Putamen (tissue), 1 donor: ENCODE results near the gene FZD10.

Source experiments
- DNase-seq: peaks from one replicate; pipeline ENCODE4 v3.0.0-alpha.2; 2016; ENCODE audit warnings: low spot score

The FZD10 gene, protein sequence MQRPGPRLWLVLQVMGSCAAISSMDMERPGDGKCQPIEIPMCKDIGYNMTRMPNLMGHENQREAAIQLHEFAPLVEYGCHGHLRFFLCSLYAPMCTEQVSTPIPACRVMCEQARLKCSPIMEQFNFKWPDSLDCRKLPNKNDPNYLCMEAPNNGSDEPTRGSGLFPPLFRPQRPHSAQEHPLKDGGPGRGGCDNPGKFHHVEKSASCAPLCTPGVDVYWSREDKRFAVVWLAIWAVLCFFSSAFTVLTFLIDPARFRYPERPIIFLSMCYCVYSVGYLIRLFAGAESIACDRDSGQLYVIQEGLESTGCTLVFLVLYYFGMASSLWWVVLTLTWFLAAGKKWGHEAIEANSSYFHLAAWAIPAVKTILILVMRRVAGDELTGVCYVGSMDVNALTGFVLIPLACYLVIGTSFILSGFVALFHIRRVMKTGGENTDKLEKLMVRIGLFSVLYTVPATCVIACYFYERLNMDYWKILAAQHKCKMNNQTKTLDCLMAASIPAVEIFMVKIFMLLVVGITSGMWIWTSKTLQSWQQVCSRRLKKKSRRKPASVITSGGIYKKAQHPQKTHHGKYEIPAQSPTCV

DNA sequence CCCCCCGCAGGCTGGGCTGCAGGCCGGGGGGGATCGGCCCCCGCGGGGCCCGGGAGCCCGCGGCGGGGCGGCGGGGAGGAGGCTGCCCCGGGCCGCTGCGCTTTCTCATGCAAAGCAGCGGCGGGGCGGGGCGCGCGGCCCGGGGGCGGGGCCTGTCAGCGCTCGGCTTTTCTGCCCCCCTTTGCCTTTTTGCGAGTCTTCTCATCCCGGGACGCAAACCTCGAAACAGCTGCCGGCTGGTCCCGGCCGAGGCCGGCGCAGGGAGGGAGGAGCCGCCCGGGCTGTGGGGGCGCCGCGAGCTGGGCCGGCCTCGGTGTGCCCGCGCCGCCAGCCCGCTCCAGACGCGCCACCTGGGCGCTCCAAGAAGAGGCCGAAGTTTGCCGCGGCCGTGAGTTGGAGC is at the start of gene FZD10:
Gene FZD10 (plus strand): TSS at position 198 of the 400 bp plus-strand sequence. CDS start 479 bp downstream, outside the sequence.
- DNase-seq, result no peak

DNA sequence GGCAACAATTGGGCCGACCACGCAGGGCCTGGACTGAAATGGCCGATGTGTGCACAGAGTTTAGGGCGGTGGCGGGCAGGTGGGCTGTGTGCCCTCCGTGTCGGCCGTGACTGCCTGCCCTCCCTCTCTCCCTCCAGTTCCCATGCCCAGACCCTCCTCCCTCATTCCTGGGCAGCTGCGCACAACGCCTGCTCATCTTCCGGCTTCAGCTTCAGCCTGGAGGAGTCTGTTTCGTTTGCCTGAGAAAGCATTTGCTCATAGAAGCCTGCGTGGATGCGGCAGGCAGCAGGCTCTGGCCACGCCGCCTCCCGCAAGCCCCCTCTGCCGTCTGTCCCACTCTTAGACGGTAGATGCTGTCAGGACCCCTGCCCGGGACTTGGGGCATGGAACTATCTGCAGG is 47.3 kb upstream of the FZD10 start:
- no peak for DNase-seq

DNA sequence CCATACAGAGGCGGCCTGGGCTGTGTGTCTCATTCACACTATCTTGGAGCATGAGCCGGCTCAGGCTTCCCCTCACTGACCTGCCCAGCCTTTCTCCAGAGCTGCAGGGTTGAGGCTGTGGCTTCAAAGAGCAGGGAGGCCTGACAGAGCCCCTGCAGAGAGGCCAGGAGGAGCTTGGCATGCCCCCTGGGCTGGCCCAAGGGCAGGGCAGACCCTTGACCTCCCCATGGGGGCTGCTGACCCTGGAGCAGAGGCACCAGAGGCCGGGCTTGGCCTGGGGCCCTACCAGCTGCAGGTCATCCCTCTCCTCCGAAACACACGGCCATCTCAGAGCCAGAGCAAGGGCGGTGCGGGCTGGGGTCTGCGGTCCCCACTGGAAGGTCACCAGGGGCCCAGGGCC is 46.6 kb upstream of the FZD10 start:
- DNase-seq, result no peak

DNA sequence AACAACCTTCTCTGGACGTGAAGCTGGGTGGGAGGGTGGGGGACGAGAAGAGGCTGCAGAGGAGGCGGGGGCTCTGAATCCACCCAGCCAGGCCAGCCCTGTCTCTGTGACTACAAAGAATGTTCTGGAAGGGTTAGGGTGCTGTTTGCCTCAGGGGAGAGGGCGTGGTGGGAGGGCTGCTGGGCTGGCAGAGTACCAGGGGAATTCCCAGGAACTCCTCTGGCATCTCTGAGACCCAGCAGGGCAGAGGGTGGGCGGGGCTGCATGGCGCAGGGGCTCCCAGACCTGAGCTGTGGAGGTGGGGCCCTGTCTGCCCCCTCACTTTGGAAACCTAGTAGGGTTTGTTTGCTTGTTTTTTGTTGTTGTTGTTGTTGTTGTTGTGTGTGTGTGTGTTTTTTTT is 45.5 kb upstream of the FZD10 start:
- DNase-seq, result no peak

DNA sequence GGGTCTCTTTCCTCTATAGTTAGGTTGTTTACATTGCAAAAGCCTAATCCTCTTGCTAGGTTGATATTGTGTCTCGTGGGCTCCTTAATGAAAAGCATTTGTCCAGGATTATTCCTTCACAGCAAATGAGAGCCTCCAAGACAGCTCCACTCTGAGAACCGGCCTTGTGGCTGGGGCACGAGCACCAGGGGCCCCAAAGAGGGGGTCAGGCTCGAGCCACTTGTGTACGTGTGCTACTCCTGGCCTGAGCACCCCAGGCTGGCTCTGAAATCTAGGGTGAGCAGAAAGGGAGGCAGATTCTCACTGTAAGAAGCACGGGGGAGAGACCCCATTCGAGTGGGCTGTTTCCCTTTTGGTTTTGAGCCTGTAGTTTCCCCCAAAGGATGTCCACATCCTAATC is 45.0 kb upstream of the FZD10 start:
- no peak for DNase-seq

DNA sequence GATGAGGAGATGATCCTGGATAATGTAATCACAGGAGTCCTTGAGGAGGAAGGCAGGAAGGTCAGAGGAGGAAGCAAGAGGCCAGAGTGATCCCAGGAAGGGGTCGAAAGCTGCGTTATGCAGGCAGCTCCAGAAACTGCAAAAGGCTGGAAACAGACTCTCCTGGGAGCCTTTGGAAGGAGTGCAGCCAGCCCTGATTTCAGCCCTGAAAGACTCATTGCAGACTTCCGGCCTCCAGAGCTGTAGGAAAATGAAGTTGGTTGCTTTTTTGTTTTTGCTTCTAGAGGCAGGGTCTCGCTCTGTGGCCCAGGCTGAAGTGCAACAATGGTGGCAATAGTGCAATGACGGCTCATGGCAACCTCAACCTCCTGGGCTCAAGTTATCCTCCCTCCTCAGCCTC is 44.6 kb upstream of the FZD10 start:
- DNase-seq, result no peak

DNA sequence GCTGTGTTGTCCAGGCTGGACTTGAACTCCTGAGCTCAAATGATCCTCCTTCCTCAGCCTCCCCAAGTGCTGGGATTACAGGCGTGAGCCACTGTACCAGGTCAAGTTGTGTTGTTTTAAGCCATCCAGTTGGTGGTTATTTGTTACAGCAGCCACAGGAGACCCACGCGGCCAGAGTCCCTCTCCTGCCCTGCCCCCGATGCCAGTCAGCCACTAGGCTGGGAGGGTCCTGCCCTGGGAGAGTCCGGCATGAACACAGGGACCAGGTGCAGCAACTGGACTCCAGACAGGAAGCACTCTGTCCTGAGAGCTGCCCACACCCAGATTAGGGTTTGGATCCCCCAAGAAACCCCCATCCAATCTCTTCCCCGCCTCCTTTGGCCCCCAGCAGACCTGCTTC is 44.1 kb upstream of the FZD10 start:
- DNase-seq, result no peak

DNA sequence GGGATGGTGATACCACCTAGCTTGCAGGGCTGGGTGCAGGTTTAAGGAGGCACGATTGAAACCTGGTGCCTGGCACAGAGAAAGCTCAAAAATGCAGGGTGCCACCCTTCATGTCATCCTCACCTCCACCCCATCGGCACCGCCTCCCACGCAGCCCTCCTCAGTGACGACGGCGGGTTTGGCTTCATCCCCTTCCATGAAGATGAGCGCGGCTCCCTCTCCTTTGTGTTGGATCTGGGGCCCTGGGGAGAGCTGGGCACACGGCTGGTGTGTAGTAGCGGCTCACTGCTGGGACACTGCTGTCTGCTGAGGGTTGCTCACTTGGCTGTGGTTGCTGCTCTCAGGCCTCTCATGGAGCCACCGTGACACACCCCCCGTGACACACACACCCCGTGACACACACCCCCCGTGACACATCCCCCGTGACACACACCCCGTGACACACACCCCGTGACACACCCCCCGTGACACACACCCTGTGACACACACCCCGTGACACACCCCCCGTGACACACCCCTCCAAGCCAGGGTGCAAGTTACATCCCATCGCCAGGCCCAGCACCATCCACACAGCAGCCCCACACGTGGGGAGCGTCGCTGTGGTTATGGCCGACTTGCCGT is 42.9 kb upstream of the FZD10 start:
- DNase-seq, result no peak

DNA sequence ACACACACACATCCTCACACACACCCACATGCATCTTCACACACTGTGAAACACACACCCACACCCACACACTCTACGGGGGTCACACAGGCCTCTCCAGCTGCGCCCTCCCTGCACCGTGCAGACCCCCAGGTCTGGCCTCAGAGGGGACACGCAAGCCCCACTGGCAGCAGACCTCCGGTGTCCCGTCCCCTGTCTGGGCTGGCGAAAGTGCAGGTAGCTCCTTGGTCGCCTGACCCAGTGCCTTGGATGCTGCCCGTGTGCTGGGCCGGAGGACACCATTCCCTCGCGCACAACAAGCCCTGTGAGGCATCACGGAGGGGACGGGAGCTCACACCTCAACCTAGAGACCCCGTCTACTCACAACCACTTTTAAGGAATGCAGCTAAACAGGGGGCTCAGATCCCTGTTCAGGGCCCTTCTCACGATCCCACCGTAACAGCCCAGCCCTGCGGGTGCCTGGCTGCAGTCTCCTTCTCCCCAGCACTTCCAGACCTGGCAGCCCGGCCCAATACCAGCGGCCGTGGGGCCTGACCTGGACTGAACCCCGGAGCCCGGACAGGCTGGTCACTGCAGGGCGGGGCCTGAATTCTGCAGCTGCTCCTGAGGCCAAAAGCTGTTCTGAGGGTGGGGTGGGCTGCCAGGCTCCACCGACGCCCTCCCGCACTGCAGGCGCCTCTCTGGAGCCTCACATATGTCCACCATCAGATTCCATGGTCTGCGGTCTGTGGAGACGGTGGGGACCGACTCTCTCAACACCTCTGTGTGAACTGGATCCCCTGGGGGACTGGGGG is 42.1 kb upstream of the FZD10 start:
- DNase-seq, result no peak

DNA sequence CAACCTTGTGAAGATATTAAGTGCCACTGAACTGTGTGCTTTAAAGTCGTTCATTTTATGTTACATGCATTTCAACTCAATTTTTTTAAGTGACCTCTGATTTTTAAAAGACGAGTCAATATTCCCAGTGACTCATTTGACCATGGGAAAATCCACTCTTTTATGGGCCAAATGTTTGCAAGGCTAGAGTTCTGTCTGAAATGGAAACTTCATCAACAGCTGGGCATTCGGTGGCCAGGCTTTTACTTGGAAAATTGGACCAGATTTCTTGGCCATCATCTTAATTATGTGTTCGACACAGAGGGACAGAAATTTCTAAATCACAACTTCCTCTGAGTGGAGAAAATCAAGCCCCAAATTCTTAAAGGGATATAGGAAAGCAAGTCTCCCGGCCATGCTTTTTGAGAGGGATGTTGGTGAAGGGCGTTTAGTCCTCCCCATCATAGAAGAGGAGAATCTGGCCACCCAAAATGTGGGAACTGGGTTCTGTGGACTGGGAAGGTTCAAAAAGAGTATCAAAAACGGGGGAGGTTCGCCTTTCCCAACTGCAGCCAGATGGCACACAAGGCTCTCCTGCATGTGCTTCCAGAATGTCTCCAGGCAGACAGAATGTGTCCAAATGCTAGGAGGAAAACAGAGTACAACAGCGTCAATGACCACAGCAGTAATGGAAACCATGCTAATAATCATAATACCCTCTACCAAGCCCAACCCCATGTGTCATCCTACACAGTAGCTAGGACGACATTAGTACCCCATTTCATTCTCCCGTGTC is 40.9 kb upstream of the FZD10 start:
- no peak for DNase-seq

DNA sequence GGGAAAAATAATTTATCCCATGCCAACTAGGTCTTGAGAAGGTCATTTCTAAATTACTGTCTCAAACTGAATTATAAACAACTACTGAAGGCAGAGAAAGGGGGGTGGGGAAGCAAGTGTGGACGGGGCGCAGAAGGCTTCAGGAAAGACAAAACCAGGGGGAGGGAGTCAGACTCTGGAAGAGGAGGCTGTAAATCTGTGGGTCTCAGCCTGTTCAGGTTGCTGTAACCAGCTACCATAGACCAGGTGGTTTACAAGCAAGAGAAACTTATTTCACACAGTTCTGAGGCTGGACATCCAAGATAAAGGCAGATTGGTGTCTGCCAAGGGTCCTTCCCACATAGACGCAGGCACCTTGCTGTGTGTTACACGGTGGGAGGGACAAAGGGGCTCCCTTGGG is 39.9 kb upstream of the FZD10 start:
- no peak for DNase-seq

DNA sequence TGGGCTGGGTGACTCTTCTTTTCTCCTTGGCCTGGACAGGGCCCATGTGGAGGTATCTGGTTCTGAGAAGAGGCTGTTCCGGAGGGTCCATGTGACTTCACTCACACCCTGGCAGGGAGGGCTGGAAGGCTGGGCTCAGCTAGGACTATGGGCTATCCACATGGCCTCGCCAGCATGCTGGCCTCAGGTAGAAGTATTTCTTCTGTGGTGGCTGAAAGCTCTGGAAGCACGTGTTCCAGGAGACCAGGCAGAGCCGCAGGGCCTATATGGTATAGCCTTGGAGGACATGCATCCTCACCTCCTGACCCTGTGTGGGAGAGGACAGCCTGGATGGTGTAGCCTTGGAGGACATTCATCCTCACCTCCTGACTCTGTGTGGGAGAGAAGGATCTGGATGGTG is 38.2 kb upstream of the FZD10 start:
- DNase-seq, result no peak

DNA sequence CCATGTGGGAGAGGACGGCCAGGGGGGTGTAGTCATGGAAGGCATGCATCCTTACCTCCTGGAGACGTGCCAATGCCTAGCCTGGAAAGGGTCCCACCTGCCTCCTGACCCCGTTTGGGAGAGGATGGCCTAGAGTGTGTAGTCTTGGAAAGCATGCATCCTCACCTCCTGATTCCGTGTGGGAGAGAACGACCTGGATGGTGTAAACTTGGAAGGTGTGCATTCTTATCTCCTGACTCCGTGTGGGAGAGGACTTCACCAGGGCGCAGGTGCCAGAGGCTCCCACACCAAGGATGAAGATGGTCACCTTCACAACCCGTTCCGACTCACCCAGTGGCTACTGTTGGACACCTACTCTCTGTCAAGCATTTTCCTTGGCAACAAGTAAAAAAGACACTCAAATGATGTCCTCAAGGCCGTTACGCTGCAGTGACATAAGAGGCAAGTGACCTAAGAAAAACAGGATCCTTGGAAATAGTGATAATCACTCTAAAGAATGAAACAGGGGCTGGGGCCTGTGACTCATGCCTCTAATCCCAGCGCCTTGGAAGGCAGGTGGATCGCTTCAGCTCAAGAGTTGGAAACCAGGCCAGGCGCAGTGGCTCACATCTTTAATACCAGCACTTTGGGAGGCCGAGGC is 37.5 kb upstream of the FZD10 start:
- no peak for DNase-seq

DNA sequence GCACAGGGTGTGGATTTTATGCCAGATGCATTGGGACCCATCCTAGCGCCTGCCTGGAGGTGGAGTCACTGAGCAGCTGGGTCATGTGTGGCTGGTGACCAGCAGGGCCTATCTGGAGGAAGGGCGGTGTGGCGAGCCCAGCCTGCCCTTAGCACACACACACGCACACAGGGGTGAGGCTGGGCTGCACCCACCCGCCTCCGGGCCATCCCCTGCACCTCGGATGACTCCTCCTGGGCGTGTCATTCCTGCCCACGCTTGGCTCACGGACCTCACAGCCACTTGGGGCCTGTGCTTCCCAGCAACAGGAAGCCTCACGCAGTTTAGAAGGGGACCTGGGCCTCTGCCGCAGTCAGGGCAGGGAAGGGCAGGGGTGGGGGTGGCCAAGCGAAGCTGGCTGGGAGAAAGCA is 36.2 kb upstream of the FZD10 start:
- DNase-seq, result no peak

DNA sequence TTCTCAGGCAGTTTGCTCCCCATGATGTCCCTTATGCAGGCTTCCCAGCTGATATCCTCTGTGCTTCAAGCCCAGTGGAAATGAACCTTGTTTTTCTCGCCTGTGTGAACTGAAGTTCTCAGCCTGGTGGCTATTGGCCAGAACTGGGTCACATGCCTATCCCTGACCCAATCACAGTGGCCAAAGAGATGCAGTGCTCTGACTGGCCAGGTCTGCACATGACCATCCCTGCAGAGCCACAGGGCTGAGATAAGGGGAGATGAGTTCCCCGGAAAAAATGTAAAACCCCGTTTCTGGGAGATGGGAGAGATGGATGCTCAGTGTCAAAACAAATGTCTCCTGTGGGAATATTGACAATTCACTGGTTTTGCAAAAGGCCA is 34.7 kb upstream of the FZD10 start:
- DNase-seq, result peak; percentile 4

DNA sequence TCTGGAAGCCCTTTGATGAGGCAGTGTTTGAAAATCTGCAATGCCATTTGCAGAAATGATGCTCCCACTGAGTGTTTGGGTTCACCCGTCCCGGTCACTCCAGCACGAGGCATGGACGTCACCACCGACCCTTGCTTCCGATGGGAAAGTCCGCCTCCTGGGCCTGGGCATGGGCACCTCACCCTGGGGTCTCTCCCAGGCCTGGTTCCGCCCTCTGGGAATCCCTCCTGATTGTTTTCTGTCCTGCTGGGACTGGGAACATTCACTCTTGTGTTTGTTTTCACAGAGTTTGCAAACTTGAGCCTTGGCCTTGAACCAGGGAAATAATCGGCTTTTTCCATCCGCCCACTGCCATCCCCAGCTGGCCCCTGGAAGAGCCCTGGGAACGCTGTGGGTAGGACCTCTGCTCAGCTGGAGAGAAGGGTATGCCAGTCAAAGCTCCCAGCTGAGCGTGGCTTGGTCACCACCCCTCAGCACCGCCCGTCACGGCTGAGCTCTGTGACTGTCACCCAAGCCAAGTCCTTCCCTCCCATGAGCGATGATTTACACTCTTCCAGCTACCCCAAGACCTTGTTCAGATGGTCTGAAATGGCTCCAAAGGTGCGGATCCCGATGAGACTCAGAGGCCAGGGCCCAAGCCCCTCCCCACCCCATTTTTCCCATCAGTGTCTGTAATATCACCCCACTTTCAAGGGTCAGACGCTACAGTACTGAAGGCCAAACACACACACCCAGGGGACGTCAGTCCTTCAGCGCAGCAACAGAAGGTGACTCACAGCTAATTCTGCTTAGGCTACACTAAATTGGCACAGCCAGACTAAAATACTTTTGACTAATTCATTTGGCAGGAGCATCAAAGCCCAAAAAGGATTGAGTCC is 34.1 kb upstream of the FZD10 start:
- DNase-seq, result no peak

DNA sequence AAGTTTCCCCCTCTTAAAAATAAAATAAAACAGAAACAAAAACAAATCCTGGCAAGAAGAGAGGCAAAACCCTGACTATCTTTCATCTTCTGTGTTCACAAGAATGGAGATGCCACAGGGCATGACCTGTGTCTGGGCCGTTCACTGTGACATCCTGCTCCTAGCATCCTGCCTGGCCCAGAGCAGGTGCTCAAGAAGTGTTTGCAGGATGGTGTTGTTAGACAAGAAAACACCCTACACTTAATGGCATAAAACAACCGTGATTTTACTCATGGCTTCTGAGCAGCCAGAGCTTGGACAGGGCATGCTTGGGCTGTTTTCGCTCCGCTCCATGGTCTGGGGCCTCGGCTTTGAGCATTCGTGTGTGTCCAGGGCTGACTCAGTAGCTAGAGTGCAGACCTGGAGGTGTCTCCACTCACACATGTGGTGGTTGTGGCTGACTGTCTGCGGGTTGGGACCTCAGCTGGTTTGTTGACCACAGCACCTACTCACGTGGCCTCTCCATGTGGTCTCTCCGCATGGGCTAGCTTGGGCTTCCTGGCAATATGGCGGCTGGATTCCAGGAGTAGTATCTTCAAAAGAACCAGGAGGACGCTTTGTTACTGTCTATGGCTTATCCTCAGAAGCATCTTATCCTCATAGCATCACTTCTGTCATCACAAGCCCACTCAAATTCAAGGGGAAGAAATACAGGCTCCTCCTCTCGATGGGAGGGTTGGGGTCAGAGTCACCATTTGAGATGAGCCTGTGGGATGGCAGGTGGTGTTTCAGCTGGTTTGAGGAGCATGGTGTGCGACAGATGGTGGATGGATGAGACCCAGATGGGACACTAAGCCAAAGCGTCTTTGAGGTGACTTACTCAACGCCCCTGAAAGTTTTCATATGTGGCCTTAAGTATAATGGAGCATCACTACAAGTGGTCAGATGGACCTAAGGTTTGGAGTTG is 33.2 kb upstream of the FZD10 start:
- DNase-seq, result no peak

DNA sequence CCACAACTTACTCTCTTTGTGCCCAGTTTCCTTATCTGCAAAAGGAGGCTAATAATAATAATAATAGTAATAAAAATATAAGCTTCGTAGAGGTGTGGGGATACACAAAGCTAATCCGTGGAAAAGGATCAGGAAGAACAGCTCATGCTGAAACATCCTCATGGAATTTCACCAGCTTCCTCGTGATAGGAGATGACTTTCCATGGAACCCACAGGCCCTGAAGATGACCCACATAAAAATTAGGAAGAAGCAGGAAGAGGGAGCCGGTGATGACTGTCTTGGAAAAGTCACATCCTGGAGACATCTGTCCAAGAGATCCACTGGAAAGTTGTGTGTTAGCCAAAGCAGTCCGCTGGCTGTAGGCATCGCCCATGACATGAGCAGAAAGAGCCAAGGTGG is 31.9 kb upstream of the FZD10 start:
- no peak for DNase-seq

DNA sequence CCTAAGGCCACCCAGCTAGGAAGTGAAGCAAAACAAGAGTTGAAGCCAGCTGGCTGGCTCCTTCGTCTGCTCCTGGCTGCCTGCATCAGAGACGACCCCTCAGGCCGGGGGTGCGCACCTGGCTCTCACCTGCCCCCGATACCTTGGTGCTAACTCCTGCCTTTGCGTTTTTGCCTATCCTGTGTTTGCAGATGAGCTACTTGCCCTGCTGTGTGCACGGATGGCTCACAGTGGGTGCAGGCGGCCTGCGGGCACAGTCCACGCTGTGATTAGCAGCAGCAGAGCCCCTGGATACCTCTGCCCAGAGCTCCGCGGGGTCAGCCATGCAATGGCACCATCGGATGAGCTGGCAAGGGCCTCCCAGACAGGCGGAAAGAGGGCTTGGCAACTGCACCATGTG is 31.2 kb upstream of the FZD10 start:
- no peak for DNase-seq
